Measurements from ENCODE around the gene SUPT7L. TPM values are rescaled to one million over a fixed set of nuclear protein-coding genes. Genes with fewer than 3 reads are reported as not detected.

SUPT7L gene
- polyA plus RNA-seq, 1 donor from 2014 or later = 95.8 TPM

DNA sequence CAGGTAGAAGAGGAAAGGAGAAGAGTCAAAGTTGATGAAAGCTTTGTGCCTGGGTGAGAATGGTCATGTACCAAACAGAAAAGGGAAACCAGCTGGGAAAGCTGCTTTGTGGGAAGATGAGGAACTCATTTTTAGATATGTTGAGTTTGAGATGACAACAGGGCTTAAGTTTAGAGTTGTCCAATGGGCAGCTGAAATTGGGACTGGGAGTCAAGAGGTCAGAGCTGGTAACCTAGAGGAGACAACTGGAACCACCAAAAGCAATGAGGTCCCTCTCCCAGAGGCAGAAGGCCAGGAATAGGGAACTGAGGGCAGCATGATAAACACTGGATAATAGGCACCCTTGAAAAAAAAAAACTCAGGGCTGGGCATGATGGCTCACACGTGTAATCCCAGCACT is 49.1 kb upstream of the SUPT7L start:
- Histone ChIP-seq H3K9me2 (ENCODE audit: insufficient read depth, low read length) (no peaks in the 10 kb centered on the region), H2AFZ (ENCODE audit: low read depth, low read length) (no peak overlapping the region), H3K4me2 (ENCODE audit: low read length) (no peak overlapping the region), H3K4me3 (ENCODE audit: low read length) (no peak overlapping the region), H3F3A (ENCODE audit: insufficient read depth, low read length, poor library complexity, severe bottlenecking) (no peaks in the 10 kb centered on the region), H3K9ac (ENCODE audit: low read length) (no peak overlapping the region), H3K27ac (ENCODE audit: low read length) (no peak overlapping the region), H3K9me3 (ENCODE audit: low read length) (no peaks in the 10 kb centered on the region), H3K27me3 (ENCODE audit: insufficient read depth, low read depth, low read length) (peaks cover 15% of the 10 kb centered on the region), H3K36me3 (ENCODE audit: insufficient read depth, low read length) (no peaks in the 10 kb centered on the region), H4K20me1 (ENCODE audit: insufficient read depth) (no peaks in the 10 kb centered on the region), H3K79me2 (replicated peaks; ENCODE audit: insufficient read depth, low read length) (no peaks in the 10 kb centered on the region)
- TF ChIP-seq POLR2AphosphoS5 (IDR thresholded peaks at IDR 0.05) (no peak), RAD21 (conservative IDR thresholded peaks at IDR 0.05) (no peak), TAF1 (IDR thresholded peaks at IDR 0.05; ENCODE audit: low read depth) (no peak), MXI1 (conservative IDR thresholded peaks at IDR 0.05; ENCODE audit: poor library complexity, severe bottlenecking) (no peak)
- TF ChIP-seq, protein P1, sequence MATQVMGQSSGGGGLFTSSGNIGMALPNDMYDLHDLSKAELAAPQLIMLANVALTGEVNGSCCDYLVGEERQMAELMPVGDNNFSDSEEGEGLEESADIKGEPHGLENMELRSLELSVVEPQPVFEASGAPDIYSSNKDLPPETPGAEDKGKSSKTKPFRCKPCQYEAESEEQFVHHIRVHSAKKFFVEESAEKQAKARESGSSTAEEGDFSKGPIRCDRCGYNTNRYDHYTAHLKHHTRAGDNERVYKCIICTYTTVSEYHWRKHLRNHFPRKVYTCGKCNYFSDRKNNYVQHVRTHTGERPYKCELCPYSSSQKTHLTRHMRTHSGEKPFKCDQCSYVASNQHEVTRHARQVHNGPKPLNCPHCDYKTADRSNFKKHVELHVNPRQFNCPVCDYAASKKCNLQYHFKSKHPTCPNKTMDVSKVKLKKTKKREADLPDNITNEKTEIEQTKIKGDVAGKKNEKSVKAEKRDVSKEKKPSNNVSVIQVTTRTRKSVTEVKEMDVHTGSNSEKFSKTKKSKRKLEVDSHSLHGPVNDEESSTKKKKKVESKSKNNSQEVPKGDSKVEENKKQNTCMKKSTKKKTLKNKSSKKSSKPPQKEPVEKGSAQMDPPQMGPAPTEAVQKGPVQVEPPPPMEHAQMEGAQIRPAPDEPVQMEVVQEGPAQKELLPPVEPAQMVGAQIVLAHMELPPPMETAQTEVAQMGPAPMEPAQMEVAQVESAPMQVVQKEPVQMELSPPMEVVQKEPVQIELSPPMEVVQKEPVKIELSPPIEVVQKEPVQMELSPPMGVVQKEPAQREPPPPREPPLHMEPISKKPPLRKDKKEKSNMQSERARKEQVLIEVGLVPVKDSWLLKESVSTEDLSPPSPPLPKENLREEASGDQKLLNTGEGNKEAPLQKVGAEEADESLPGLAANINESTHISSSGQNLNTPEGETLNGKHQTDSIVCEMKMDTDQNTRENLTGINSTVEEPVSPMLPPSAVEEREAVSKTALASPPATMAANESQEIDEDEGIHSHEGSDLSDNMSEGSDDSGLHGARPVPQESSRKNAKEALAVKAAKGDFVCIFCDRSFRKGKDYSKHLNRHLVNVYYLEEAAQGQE (IDR thresholded peaks at IDR 0.05; ENCODE audit: borderline replicate concordance) = no peak
- TF ChIP-seq, protein P2, sequence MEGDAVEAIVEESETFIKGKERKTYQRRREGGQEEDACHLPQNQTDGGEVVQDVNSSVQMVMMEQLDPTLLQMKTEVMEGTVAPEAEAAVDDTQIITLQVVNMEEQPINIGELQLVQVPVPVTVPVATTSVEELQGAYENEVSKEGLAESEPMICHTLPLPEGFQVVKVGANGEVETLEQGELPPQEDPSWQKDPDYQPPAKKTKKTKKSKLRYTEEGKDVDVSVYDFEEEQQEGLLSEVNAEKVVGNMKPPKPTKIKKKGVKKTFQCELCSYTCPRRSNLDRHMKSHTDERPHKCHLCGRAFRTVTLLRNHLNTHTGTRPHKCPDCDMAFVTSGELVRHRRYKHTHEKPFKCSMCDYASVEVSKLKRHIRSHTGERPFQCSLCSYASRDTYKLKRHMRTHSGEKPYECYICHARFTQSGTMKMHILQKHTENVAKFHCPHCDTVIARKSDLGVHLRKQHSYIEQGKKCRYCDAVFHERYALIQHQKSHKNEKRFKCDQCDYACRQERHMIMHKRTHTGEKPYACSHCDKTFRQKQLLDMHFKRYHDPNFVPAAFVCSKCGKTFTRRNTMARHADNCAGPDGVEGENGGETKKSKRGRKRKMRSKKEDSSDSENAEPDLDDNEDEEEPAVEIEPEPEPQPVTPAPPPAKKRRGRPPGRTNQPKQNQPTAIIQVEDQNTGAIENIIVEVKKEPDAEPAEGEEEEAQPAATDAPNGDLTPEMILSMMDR (IDR thresholded peaks at IDR 0.05; ENCODE audit: poor library complexity, severe bottlenecking) = no peak

DNA sequence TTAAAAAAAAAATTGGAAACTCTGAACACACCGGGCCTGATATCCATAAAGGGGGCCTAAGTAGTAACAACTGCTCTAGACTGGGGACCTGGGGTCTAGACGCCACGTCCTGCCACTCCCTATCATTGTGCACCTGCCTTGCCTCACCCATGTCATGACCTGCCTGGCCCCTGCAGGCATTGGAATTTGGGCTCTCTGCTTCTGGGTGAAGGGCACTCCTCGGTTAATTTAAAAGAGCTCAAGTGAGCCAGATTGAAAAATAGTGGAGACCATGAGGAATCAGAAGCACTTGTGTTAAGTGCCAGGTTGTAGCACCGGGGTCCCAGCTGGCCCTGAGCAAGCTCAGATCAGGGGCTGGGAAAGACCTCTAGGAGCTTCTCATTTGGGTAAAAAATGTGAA is 48.4 kb upstream of the SUPT7L start:
- no peak for TF ChIP-seq SMC3 (conservative IDR thresholded peaks at IDR 0.05; ENCODE audit: poor library complexity)
- no peak for TF ChIP-seq TAF1 (IDR thresholded peaks at IDR 0.05; ENCODE audit: low read depth)
- TF ChIP-seq EZH2 (IDR thresholded peaks at IDR 0.05; ENCODE audit: borderline replicate concordance, insufficient read depth, low read length, poor library complexity, severe bottlenecking) = no peak
- TF ChIP-seq EP300 (conservative IDR thresholded peaks at IDR 0.05; ENCODE audit: poor library complexity, severe bottlenecking) = no peak
- TF ChIP-seq POLR2AphosphoS5 (IDR thresholded peaks at IDR 0.05) = no peak
- TF ChIP-seq, protein P1 (IDR thresholded peaks at IDR 0.05; ENCODE audit: borderline replicate concordance) = no peak
- TF ChIP-seq, protein P2 (IDR thresholded peaks at IDR 0.05; ENCODE audit: poor library complexity, severe bottlenecking) = no peak
- TF ChIP-seq MXI1 (conservative IDR thresholded peaks at IDR 0.05; ENCODE audit: poor library complexity, severe bottlenecking) = no peak
- no peak for TF ChIP-seq RAD21 (conservative IDR thresholded peaks at IDR 0.05)
- Histone ChIP-seq H4K20me1 (ENCODE audit: insufficient read depth) (no peaks in the 10 kb centered on the region), H2AFZ (ENCODE audit: low read depth, low read length) (no peak overlapping the region), H3K27me3 (ENCODE audit: insufficient read depth, low read depth, low read length) (peaks cover 15% of the 10 kb centered on the region), H3K9me3 (ENCODE audit: low read length) (no peaks in the 10 kb centered on the region), H3K27ac (ENCODE audit: low read length) (no peak overlapping the region), H3K9ac (ENCODE audit: low read length) (no peak overlapping the region), H3F3A (ENCODE audit: insufficient read depth, low read length, poor library complexity, severe bottlenecking) (no peaks in the 10 kb centered on the region), H3K4me2 (ENCODE audit: low read length) (no peak overlapping the region), H3K4me3 (ENCODE audit: low read length) (no peak overlapping the region), H3K79me2 (replicated peaks; ENCODE audit: insufficient read depth, low read length) (no peaks in the 10 kb centered on the region), H3K9me2 (ENCODE audit: insufficient read depth, low read length) (no peaks in the 10 kb centered on the region), H3K36me3 (ENCODE audit: insufficient read depth, low read length) (no peaks in the 10 kb centered on the region)
